NCI-H446 treated with DMSO at 0.1 percent for 48 hours (cell line): Measurements from ENCODE around the gene NKIRAS1.
"Not testable (repeated sequence)": the region's sequence is repeated elsewhere in the genome, so short reads cannot be mapped to it uniquely, and the experiment has no call there.

Source experiments
- DNase-seq: peaks from one replicate; lab custom pipeline; 2025; lab: John Stamatoyannopoulos, UW

Gene NKIRAS1

GRCh38 chr3:23904545-23904944 lies 12.2 kb downstream of the NKIRAS1 start:
- no peak for DNase-seq

DNA sequence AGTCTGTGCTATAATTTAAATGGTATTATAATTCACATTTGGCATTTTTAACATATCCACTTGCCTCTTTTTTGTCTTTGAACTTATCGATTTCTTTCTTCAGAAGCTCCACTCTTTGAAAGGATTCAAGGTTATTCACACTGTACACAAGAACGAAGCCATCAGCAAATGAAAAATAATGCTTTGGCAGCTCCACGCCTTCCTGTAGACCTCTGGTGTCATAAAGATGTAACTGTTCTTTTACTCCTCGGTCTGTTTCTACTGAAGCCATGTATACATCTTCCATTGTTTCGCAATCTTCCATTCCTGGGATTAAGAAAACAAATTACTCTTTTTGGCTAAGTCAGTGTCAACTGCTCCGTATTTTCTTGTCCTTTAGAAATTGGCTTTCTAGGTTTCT lies 16.0 kb downstream of the NKIRAS1 start:
- no peak for DNase-seq

DNA sequence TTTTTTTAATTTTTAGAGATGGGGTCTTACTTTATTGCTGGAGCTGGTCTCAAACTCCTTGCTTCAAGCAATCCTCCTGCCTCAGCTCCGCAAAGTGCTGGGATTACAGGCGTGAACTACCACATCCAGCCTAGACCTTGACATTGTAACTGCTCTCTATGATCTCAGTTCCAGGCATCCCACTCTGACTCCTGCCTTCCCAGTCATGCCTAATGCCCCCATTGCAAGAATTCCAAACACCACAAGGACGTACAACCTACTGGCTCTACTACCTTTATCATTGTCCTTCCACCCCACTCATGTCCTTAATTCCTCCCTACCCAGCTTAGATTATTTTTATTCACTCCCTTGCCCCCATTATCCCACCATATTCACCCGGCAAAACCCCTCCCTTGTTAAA lies 21.6 kb downstream of the NKIRAS1 start:
- no peak for DNase-seq

- no peak for DNase-seq
Observed at GRCh38 chr3:23894254-23895061, 22.3 kb downstream of the NKIRAS1 start.

DNA sequence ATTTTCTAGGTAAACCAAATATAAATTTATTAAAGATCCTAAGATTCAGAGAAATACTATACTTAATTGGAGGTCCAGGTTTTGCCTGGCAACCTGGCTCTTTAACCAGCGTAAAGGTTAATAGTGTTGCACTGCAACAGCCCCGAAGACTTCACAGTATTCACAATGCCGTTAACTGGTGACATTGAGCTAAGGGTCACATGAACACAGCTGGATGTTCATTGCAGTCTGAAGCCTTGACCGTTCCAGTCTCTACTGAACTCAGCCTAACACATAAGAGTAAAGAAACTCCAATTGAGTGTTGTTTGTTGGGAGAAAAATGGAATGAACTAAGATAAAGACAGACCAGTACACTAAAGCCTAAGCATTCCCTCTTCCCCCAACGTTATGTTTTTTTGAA lies 26.8 kb downstream of the NKIRAS1 start:
- no peak for DNase-seq

DNA sequence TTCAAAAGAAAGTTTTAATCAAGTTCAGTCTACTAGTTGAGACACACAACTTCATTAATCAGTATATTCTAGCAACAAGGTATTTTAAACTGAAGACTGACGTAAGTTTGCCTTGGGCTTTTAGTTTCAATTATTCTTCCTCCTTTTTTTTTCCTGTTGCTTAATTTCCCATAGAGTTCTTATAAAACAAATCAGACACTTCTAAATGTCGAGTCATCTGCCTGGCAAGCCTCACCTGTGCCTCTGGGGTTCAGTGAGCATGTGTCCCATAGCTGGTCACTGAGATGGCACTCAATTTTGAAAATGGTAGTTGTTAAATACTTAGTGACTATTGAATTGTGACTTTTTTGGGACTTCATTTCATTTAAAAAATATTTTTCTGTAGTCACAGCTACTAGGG lies 27.4 kb downstream of the NKIRAS1 start:
- no peak for DNase-seq

DNA sequence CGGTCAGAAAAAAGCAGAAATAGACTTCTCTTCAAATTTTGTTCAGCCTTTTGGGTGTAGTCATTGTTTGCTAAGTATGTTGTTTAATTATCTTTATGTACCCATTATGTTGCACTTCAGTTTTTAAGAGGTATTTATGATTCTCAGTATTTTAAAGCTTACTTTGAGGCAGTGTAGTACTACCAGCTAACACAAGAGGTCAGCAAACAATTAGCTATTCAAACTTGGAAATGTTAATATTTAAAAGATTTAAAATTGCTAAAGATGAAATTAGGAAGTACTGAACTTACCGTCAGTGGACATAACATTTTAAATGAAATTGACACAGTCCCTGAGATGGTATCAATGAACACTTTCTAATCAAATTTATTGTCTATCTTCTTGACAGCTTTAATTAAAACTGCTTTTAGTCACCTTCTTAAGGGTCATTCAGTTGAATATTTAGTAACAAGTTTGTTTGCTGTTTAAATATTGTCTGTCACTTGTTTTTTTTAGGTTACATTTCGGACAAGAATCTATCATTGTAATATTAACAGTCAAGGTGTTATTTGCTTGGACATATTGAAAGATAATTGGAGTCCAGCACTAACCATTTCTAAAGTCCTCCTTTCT lies 28.1 kb downstream of the NKIRAS1 start:
- no peak for DNase-seq

DNA sequence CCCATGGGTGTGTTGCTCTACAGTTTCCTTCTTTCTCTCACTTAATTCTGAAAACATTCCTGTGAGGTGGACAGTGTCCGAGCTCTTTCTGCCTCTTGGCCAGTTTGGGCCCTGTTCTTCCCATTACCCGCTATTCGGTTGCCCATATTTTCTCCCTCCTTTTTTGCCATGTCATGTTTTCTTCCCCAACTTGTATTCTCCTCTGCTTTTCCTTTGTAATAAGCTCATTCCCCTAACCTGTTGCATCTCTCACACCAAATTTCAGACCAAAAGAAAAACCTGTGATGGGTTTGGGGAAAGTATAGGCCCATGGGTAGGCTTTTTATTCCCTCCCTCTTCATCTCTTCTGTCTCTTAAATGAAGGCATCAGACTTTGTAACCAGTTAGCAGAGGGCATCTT lies 30.5 kb downstream of the NKIRAS1 start:
- no peak for DNase-seq

DNA sequence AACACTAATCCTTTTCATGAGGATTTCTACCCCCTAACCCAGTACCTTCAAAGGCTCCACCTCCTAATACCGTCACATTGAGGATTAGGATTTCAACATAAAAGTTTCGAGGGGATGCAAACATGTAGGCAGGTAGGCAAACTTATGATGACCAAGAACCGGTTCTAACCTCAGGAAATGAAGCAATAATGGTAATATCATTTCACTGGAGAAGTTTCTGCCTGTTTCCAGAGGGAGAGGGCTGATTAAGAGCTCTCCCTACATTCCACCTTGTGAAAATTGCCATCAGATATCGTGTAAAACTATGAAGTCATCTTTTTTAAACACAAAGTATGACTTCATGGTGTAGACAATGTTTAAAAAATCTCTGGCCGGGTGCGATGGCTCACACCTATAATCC lies 31.6 kb downstream of the NKIRAS1 start:
- no peak for DNase-seq

DNA sequence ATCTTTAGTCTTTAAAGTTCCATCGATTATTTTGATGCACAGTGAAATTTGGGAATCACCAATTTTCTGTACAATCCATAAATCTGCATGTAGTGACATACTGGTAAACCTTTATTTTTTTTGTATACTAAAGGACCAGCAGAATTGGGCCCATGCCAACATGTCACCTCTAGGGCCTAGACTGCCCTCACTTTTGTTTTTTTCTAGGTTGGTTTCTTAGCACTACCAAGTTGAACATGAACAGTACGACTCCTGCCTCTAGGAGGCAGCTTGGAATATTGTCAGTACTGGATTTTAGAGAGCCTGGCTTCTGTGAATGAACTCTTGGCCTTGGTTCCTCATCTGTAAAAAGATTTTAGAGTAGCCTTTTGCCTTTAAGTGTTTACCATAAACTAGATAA lies 32.3 kb downstream of the NKIRAS1 start:
- no peak for DNase-seq

GRCh38 chr3:23882487-23882918 lies 34.3 kb downstream of the NKIRAS1 start:
- no peak for DNase-seq

GRCh38 chr3:23881993-23882392 lies 34.8 kb downstream of the NKIRAS1 start:
- not testable (repeated sequence) for DNase-seq

DNA sequence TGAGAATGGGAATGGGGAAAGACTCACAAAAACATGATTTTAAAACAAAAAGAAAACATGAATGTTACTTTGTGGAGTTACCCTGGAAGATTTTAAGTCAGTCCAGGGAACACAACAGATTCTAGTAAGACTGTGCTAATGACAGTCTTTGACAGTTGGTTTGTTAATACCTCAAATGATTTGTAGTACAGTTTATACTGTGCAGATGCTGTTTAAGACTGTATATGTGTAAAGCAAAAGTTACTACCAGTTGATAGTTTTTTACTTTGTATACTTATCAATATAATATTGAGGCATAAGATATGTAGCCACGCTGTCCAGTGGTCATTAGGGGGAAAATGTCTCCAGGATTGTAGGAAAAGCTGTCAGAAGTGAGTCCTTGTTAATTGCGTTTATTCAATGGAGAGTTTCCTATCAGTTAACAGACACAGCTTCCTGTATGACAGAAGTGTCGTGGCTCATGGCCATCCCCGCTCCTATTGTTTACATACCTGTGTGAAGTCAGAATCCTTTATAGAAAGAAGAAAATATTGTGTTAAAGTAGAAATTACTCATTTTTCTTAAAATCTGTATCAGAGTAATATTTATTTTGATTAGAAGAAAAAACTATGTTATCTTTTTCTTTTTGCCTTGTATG lies 36.0 kb downstream of the NKIRAS1 start:
- DNase-seq, result no peak

DNA sequence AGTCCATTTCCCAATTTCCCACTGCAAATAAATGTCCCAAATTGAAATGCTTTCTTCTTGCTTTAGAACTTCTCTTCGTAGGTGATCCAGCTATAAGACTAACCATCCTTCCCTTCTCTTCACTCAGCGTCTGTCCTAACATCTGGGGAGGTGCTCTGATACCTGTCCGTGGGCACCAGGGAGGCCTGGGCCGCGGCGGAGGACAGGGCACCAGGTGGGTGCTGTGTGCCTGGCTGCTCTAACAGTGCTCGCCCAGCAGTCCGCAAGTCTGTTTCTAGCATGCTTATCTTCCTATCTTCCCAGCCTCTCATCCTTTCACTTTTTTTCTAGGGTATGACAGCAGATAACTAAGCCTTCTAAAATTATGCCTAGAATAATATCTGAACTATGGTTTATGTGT lies 37.3 kb downstream of the NKIRAS1 start:
- DNase-seq, result no peak

- DNase-seq, result no peak
Observed at GRCh38 chr3:23877329-23877980, 39.3 kb downstream of the NKIRAS1 start.

GRCh38 chr3:23876923-23877322 lies 39.9 kb downstream of the NKIRAS1 start:
- no peak for DNase-seq

GRCh38 chr3:23875113-23875725 lies 41.6 kb downstream of the NKIRAS1 start:
- DNase-seq, result no peak

- DNase-seq, result no peak
Observed at GRCh38 chr3:23874359-23875112, 42.3 kb downstream of the NKIRAS1 start.

DNA sequence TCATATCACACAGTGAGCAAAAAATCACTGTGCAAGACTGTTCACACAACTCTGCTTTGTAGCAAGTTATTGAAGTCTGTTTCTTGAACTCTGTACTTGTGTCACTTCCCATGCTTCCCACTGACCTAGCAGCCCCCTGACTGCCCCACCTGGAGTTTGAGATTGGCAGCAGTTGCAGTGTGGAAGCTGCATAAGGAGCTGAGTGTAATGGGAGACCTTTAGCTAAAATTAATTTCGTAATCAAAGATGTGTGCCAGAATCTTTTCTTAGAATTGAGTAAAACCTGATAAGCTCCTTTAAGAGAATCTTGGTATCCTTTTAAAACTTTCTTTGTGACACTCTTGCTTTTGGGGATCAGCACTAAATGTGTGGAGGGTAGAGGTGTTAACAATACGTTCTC lies 42.8 kb downstream of the NKIRAS1 start:
- DNase-seq, result no peak

DNA sequence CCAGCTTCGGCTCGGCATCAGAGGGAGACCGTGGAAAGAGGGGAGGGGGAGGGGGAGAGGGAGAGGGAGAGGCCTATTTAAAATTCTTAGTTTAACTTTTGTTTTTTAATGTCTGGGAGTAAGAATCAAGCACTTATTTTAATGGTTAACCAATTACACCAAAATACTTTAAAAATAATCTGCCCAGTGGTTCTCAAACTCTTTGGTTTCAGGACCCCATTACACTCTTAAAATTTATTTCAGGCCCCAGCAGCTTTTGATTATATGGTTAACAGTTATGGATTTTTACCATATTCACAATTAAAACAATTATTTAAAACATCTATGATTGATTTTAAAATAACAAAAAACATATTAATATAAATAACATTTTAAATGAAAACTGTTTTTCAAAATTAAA lies 44.5 kb downstream of the NKIRAS1 start:
- no peak for DNase-seq

GRCh38 chr3:23871361-23871760 lies 45.4 kb downstream of the NKIRAS1 start:
- DNase-seq, result not testable (repeated sequence)

- not testable (repeated sequence) for DNase-seq
Observed at GRCh38 chr3:23870663-23871043, 46.1 kb downstream of the NKIRAS1 start.
